ENCODE data around the gene VPS45.

DNA sequence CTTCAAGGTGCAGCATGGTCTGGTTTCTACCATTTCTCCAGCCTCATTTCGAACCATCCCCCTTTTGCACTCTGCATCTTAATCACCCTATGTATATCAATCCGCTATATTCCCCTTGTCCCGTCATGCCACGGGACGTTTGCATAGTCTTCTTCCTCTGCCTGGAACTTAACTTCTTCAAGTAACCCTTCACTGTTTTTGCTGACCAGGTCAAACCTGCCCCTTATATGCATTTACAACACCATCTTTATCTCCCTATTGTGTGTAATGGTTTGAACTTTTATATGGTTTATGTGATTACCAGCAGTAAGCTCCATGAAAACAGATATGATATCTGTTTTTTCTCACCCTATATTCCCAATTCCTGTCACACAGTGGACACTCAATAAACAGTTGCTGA, 2.3 kb downstream of the VPS45 start:
- TF ChIP-seq, protein P1, sequence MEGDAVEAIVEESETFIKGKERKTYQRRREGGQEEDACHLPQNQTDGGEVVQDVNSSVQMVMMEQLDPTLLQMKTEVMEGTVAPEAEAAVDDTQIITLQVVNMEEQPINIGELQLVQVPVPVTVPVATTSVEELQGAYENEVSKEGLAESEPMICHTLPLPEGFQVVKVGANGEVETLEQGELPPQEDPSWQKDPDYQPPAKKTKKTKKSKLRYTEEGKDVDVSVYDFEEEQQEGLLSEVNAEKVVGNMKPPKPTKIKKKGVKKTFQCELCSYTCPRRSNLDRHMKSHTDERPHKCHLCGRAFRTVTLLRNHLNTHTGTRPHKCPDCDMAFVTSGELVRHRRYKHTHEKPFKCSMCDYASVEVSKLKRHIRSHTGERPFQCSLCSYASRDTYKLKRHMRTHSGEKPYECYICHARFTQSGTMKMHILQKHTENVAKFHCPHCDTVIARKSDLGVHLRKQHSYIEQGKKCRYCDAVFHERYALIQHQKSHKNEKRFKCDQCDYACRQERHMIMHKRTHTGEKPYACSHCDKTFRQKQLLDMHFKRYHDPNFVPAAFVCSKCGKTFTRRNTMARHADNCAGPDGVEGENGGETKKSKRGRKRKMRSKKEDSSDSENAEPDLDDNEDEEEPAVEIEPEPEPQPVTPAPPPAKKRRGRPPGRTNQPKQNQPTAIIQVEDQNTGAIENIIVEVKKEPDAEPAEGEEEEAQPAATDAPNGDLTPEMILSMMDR (tag by site-specific recombination; IDR thresholded peaks at IDR 0.05), result no peak
- no peak for TF ChIP-seq SP2 (tag by site-specific recombination; IDR thresholded peaks at IDR 0.05)
- no peak for TF ChIP-seq ZNF335 (tag by site-specific recombination; conservative IDR thresholded peaks at IDR 0.05)
- TF ChIP-seq, protein P2, sequence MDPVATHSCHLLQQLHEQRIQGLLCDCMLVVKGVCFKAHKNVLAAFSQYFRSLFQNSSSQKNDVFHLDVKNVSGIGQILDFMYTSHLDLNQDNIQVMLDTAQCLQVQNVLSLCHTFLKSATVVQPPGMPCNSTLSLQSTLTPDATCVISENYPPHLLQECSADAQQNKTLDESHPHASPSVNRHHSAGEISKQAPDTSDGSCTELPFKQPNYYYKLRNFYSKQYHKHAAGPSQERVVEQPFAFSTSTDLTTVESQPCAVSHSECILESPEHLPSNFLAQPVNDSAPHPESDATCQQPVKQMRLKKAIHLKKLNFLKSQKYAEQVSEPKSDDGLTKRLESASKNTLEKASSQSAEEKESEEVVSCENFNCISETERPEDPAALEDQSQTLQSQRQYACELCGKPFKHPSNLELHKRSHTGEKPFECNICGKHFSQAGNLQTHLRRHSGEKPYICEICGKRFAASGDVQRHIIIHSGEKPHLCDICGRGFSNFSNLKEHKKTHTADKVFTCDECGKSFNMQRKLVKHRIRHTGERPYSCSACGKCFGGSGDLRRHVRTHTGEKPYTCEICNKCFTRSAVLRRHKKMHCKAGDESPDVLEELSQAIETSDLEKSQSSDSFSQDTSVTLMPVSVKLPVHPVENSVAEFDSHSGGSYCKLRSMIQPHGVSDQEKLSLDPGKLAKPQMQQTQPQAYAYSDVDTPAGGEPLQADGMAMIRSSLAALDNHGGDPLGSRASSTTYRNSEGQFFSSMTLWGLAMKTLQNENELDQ (tag by site-specific recombination; IDR thresholded peaks at IDR 0.05; ENCODE audit: low read depth), result no peak
- no peak for TF ChIP-seq ZNF510 (tag by site-specific recombination; IDR thresholded peaks at IDR 0.05; ENCODE audit: insufficient replicate concordance)
- TF ChIP-seq, protein P3, sequence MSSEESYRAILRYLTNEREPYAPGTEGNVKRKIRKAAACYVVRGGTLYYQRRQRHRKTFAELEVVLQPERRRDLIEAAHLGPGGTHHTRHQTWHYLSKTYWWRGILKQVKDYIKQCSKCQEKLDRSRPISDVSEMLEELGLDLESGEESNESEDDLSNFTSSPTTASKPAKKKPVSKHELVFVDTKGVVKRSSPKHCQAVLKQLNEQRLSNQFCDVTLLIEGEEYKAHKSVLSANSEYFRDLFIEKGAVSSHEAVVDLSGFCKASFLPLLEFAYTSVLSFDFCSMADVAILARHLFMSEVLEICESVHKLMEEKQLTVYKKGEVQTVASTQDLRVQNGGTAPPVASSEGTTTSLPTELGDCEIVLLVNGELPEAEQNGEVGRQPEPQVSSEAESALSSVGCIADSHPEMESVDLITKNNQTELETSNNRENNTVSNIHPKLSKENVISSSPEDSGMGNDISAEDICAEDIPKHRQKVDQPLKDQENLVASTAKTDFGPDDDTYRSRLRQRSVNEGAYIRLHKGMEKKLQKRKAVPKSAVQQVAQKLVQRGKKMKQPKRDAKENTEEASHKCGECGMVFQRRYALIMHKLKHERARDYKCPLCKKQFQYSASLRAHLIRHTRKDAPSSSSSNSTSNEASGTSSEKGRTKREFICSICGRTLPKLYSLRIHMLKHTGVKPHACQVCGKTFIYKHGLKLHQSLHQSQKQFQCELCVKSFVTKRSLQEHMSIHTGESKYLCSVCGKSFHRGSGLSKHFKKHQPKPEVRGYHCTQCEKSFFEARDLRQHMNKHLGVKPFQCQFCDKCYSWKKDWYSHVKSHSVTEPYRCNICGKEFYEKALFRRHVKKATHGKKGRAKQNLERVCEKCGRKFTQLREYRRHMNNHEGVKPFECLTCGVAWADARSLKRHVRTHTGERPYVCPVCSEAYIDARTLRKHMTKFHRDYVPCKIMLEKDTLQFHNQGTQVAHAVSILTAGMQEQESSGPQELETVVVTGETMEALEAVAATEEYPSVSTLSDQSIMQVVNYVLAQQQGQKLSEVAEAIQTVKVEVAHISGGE (tag by site-specific recombination; conservative IDR thresholded peaks at IDR 0.05; ENCODE audit: low read depth), result no peak
- TF ChIP-seq ZNF785 (tag by site-specific recombination; IDR thresholded peaks at IDR 0.05), result no peak
- no peak for TF ChIP-seq ZNF596 (tag by site-specific recombination; IDR thresholded peaks at IDR 0.05)
- no peak for TF ChIP-seq ZNF416 (tag by site-specific recombination; IDR thresholded peaks at IDR 0.05)
